ENCODE measurements around the gene FCHO2.

The FCHO2 gene

GRCh38 chr5:73061593-73061992 lies 105.8 kb downstream of the FCHO2 start:
- peak; percentile 23 for DNase-seq (ENCODE audit: low read depth)
- no peak overlapping the region for H3K4me3 ChIP-seq (ENCODE audit: low read length)
- TF ChIP-seq, protein P1, sequence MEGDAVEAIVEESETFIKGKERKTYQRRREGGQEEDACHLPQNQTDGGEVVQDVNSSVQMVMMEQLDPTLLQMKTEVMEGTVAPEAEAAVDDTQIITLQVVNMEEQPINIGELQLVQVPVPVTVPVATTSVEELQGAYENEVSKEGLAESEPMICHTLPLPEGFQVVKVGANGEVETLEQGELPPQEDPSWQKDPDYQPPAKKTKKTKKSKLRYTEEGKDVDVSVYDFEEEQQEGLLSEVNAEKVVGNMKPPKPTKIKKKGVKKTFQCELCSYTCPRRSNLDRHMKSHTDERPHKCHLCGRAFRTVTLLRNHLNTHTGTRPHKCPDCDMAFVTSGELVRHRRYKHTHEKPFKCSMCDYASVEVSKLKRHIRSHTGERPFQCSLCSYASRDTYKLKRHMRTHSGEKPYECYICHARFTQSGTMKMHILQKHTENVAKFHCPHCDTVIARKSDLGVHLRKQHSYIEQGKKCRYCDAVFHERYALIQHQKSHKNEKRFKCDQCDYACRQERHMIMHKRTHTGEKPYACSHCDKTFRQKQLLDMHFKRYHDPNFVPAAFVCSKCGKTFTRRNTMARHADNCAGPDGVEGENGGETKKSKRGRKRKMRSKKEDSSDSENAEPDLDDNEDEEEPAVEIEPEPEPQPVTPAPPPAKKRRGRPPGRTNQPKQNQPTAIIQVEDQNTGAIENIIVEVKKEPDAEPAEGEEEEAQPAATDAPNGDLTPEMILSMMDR (conservative IDR thresholded peaks at IDR 0.05; ENCODE audit: low read length) = no peak

DNA sequence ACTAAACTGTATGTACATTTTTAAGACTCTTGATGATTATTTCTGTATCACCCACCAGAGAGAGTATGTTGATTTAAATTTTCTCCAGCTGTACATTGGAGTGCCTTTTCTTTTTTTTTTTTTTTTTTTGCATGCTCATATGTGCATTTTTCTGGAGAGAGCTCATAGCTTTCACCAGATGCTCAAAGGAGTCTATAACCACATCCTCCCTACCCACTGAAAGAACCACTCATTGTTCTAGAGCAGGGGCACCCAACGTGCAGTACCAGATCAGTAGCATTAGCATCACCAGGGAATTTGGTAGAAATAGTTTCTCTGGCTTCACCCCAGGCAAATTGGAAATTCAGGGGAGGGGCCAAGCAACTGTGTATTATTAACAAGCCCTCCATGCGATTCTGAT lies 110.6 kb downstream of the FCHO2 start:
- TF ChIP-seq, protein P1 (conservative IDR thresholded peaks at IDR 0.05; ENCODE audit: low read length) = no peak
- DNase-seq (ENCODE audit: low read depth) = peak; percentile 82
- H3K4me3 ChIP-seq (ENCODE audit: low read length) = no peak overlapping the region

GRCh38 chr5:73067213-73067612 lies 111.4 kb downstream of the FCHO2 start:
- no peak overlapping the region for H3K4me3 ChIP-seq (ENCODE audit: low read length)
- DNase-seq (ENCODE audit: low read depth) = no peak
- TF ChIP-seq, protein P1 (conservative IDR thresholded peaks at IDR 0.05; ENCODE audit: low read length) = no peak

- H3K4me3 ChIP-seq (ENCODE audit: low read length) = no peak overlapping the region
- TF ChIP-seq, protein P1 (conservative IDR thresholded peaks at IDR 0.05; ENCODE audit: low read length) = no peak
These were observed 125.3 kb downstream of the FCHO2 start for GRCh38 chr5:73081093-73081492.

DNA sequence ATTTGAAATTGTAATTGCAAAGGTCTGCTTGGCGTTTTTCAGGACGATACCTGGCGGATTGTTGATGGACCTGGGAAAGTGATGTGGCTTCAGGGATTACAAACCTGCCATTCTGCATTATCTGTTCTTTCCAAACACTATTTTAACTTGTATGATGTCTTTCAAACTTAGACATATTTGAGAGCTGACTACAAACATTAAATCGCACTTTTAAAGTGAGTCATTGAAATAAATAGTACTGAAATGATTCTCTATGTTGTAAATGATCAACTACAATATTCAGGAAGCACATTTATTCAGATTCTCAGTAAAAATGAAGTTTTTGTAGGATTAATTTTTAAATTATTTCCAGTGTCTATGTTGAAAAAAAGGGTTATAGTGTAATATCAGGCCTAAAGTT lies 132.2 kb downstream of the FCHO2 start:
- no peak overlapping the region for H3K4me3 ChIP-seq (ENCODE audit: low read length)
- TF ChIP-seq, protein P1 (conservative IDR thresholded peaks at IDR 0.05; ENCODE audit: low read length) = no peak
- no peak for DNase-seq (ENCODE audit: low read depth)

More at GRCh38 chr5:73081093-73081492, 125.3 kb downstream of the FCHO2 start:
- DNase-seq (ENCODE audit: low read depth) = no peak

GRCh38 chr5:73093943-73094342 lies 138.1 kb downstream of the FCHO2 start:
- TF ChIP-seq, protein P1 (conservative IDR thresholded peaks at IDR 0.05; ENCODE audit: low read length) = no peak
- H3K4me3 ChIP-seq (ENCODE audit: low read length) = no peak overlapping the region
- peak; percentile 70 for DNase-seq (ENCODE audit: low read depth)

DNA sequence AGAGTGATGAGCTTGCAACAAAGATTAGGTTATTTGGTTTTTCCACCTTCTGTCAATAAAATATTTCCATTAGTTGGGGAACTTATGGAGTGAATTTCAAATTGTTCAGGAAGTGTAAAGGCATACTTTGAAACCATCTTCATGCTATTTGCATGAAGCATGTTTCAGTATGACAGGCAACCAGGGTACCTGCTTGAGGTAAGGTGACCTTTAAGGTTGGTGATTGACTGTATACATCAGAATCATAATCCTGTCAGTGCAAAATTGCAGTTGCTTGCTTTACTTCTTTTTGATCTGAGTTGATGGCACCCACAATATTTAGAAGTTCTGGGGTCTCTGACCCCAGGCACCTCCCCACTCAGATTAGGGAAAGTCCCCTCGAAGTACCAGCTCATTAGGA lies 138.6 kb downstream of the FCHO2 start:
- no peak overlapping the region for H3K4me3 ChIP-seq (ENCODE audit: low read length)
- TF ChIP-seq, protein P1 (conservative IDR thresholded peaks at IDR 0.05; ENCODE audit: low read length) = no peak
- DNase-seq (ENCODE audit: low read depth) = no peak

All from AG10803 (cell line).